Suprapubic skin (tissue), 3 donors: ENCODE results near the gene GMPPB.

Experiments
- EP300 ChIP-seq: sonication (generic); formaldehyde crosslinking; IDR thresholded peaks from one replicate; pipeline ENCODE4 v1.6.1; 2017; ENCODE audit warnings: antibody characterized with exemption
- POLR2A ChIP-seq, 2 donors: fragments of 450-650 bp; IDR thresholded peaks; one replicate each; pipeline ENCODE4 v1.6.1; 2017; ENCODE audit warnings: antibody characterized with exemption in 2 of 2, mild to moderate bottlenecking in 2 of 2, moderate library complexity in 2 of 2
- TF ChIP-seq, protein P1 (sequence below), 2 donors: fragments of 200-600 bp in 1 of 2; fragments of 450-650 bp in 1 of 2; sonication (generic) in 1 of 2; IDR thresholded peaks; one replicate each; pipeline ENCODE4 v1.5.1; 2016 to 2019; ENCODE audit warnings: antibody characterized with exemption in 2 of 2, mild to moderate bottlenecking in 1 of 2, moderate library complexity in 1 of 2

DNA sequence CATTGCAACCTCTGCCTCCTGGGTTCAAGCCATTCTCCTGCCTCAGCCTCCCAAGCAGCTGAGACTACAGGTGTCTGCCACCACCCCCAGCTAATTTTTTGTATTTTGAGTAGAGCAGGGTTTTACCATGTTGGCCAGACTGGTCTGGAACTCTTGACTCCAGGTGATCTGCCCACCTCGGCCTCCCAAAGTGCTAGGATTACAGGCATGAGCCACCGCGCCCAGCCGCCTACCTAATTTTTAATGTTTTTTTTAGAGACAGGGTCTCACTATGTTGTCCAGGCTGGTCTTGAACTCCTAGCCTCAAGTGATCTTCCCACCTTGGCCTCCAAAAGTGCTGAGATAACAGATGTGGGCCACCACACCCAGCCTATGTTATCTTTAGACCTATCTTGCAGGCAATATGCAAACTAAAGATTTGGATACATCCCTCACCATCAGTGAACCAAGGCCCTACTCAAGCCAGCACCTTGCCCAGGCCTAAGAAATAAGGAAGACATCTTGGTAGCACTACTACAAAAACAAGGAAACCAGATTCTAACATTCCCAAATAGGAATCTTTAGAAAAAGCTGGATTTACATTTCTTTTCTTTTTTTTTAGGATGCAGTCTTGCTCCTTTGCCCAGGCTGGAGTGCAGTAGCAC, 6.3 kb upstream of the GMPPB start:
- TF ChIP-seq EP300 = no peak
- TF ChIP-seq, protein P1, sequence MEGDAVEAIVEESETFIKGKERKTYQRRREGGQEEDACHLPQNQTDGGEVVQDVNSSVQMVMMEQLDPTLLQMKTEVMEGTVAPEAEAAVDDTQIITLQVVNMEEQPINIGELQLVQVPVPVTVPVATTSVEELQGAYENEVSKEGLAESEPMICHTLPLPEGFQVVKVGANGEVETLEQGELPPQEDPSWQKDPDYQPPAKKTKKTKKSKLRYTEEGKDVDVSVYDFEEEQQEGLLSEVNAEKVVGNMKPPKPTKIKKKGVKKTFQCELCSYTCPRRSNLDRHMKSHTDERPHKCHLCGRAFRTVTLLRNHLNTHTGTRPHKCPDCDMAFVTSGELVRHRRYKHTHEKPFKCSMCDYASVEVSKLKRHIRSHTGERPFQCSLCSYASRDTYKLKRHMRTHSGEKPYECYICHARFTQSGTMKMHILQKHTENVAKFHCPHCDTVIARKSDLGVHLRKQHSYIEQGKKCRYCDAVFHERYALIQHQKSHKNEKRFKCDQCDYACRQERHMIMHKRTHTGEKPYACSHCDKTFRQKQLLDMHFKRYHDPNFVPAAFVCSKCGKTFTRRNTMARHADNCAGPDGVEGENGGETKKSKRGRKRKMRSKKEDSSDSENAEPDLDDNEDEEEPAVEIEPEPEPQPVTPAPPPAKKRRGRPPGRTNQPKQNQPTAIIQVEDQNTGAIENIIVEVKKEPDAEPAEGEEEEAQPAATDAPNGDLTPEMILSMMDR (IDR thresholded peaks at IDR 0.05) = no peak
- TF ChIP-seq POLR2A (IDR thresholded peaks at IDR 0.05) = no peak
